K562 (cell line): Measurements from ENCODE around the gene PITHD1. TPM values are rescaled to one million over a fixed set of nuclear protein-coding genes. Genes with fewer than 3 reads are reported as not detected.

Source experiments
- ATAC-seq: fragments of 200-7000 bp; cut with Tn5 transposase; 3 replicates; pipeline ENCODE4 v1.9.1; 2020; ENCODE audit warnings: moderate library complexity
- BruUV-seq: library from RNA; stranded (reverse); fragments of 400-500 nt; replicated peaks from 2 replicates; lab custom pipeline; 2021; lab: Mats Ljungman, UMichigan
- CTCF ChIA-PET: fragments of 300-600 bp; formaldehyde crosslinking; extraction: SDS; loops from one replicate; lab custom pipeline; 2021; ENCODE audit warnings: low intra/inter-chr PET ratio; lab: Yijun Ruan, JAX
- POLR2A ChIA-PET: fragments of 300-600, 350-650 bp; sonication (Branson Sonifier 250); formaldehyde crosslinking; extraction: SDS; loops from one replicate; lab custom pipeline; 2021; ENCODE audit warnings: antibody characterized with exemption, inconsistent platforms; lab: Yijun Ruan, JAX
- DNase-seq, 4 experiments: peaks; one replicate each; pipeline versions ENCODE4 v3.0.0 to v3.0.0-alpha.2; 2011 to 2018; ENCODE audit warnings: low spot score in 3 of 4, mixed read lengths in 3 of 4; ENCODE audit errors: extremely low read depth in 1 of 4
- FAIRE-seq: peaks from 2 replicates; lab custom pipeline; 2011; peaks lifted over from hg19 to GRCh38; lab: Jason Lieb, UNC
- H2AFZ ChIP-seq: 2 replicates; pipeline ENCODE4 v1.6.0; 2011; ENCODE audit warnings: low read depth, low read length, control low read depth, inconsistent platforms
- H3K27ac ChIP-seq: fragments of 200-600 bp; 3 replicates; pipeline ENCODE4 v1.8.0; 2011; ENCODE audit warnings: low read depth, mild to moderate bottlenecking, control low read depth, inconsistent platforms, low read length, moderate library complexity, mixed read lengths; ENCODE audit errors: extremely low read depth
- H3K27me3 ChIP-seq, 2 experiments: fragments of 300-600 bp in 1 of 2; 2 replicates in 1 of 2; 3 replicates in 1 of 2; pipeline versions ENCODE4 v1.6.0 to v1.8.0; 2011; ENCODE audit warnings: inconsistent platforms in 2 of 2, low read length in 2 of 2, mild to moderate bottlenecking in 1 of 2, mixed read lengths in 1 of 2, moderate library complexity in 1 of 2; ENCODE audit not compliant: control insufficient read depth in 2 of 2, insufficient read depth in 2 of 2
- H3K36me3 ChIP-seq: fragments of 300-600 bp; 3 replicates; pipeline ENCODE4 v1.8.0; 2011; ENCODE audit warnings: mild to moderate bottlenecking, low read length, inconsistent platforms; ENCODE audit not compliant: control insufficient read depth, insufficient read depth
- H3K4me1 ChIP-seq, 2 experiments: fragments of 200-600 bp in 1 of 2; replicated peaks in 1 of 2; 2 replicates in 1 of 2; 3 replicates in 1 of 2; pipeline versions ENCODE4 v1.5.1 to v1.8.0; 2011; ENCODE audit warnings: inconsistent platforms in 2 of 2, low read length in 2 of 2, mild to moderate bottlenecking in 1 of 2, mixed read lengths in 1 of 2, moderate library complexity in 1 of 2; ENCODE audit not compliant: control insufficient read depth in 2 of 2, insufficient read depth in 2 of 2
- H3K4me2 ChIP-seq: 2 replicates; pipeline ENCODE4 v1.6.1; 2011; ENCODE audit warnings: low read length, control low read depth, inconsistent platforms, mixed read lengths; ENCODE audit not compliant: insufficient read depth
- H3K4me3 ChIP-seq: fragments of 200-600 bp; sonication (generic), shearing (Covaris generic); 2 replicates; pipeline ENCODE4 v1.5.1; 2016; ENCODE audit warnings: control low read depth, inconsistent platforms
- H3K79me2 ChIP-seq: fragments of 200-600 bp; 3 replicates; pipeline ENCODE4 v1.8.0; 2011; ENCODE audit warnings: low read length, inconsistent platforms; ENCODE audit not compliant: control insufficient read depth, insufficient read depth
- H3K9ac ChIP-seq, 2 experiments: 2 replicates each; pipeline versions ENCODE4 v1.6.0 to v1.6.1; 2011; ENCODE audit warnings: low read depth in 2 of 2, low read length in 2 of 2, control low read depth in 1 of 2, inconsistent platforms in 1 of 2, mild to moderate bottlenecking in 1 of 2, mixed read lengths in 1 of 2; ENCODE audit not compliant: insufficient read depth in 1 of 2
- H3K9me1 ChIP-seq: one replicate; pipeline ENCODE4 v1.6.0; 2011; ENCODE audit warnings: inconsistent platforms, mild to moderate bottlenecking, low read length, moderate library complexity; ENCODE audit not compliant: control insufficient read depth, insufficient read depth
- H3K9me3 ChIP-seq: replicated peaks from 2 replicates; pipeline ENCODE4 v1.5.1; 2011; ENCODE audit warnings: low read depth, low read length, inconsistent platforms; ENCODE audit not compliant: control insufficient read depth, insufficient read depth
- H4K20me1 ChIP-seq: replicated peaks from 2 replicates; pipeline ENCODE4 v1.6.1; 2011; ENCODE audit warnings: low read length, inconsistent platforms, mixed read lengths; ENCODE audit not compliant: control insufficient read depth, insufficient read depth
- BCOR ChIP-seq: fragments of 450-650 bp; IDR thresholded peaks from 2 replicates; pipeline ENCODE4 v1.6.1; 2016
- C11orf30 ChIP-seq: fragments of 450-650 bp; IDR thresholded peaks from 2 replicates; pipeline ENCODE4 v1.6.1; 2016; ENCODE audit warnings: low read depth, mild to moderate bottlenecking
- CXXC5 ChIP-seq: fragments of 250-450 bp; sonication (Bioruptor Pico); IDR thresholded peaks from 2 replicates; pipeline ENCODE4 v1.8.0; 2022; ENCODE audit warnings: inconsistent platforms, mild to moderate bottlenecking, moderate library complexity
- ELF2 ChIP-seq: fragments of 250-450 bp; sonication (Bioruptor Pico); IDR thresholded peaks from 2 replicates; pipeline ENCODE4 v1.5.0; 2021; ENCODE audit warnings: mild to moderate bottlenecking
- FOXP1 ChIP-seq: sonication (generic); formaldehyde crosslinking; IDR thresholded peaks from 2 replicates; pipeline ENCODE4 v1.8.0; 2022; ENCODE audit warnings: mild to moderate bottlenecking, missing genetic modification reagents
- GATAD2A ChIP-seq: fragments of 450-650 bp; IDR thresholded peaks from 2 replicates; pipeline ENCODE4 v1.6.1; 2017
- HLTF ChIP-seq: fragments of 450-650 bp; IDR thresholded peaks from 2 replicates; pipeline ENCODE4 v1.6.1; 2016
- NFATC3 ChIP-seq: fragments of 450-650 bp; IDR thresholded peaks from 2 replicates; pipeline ENCODE4 v1.6.1; 2017; ENCODE audit warnings: mild to moderate bottlenecking
- NRF1 ChIP-seq, 2 experiments: fragments of 450-650 bp; IDR thresholded peaks in 1 of 2; conservative IDR thresholded peaks in 1 of 2; 2 replicates each; pipeline ENCODE4 v1.6.1; 2014; ENCODE audit warnings: mild to moderate bottlenecking in 2 of 2
- PHF21A ChIP-seq: fragments of 450-650 bp; IDR thresholded peaks from 2 replicates; pipeline ENCODE4 v1.6.1; 2017; ENCODE audit warnings: low read depth, borderline replicate concordance
- SMARCA5 ChIP-seq: fragments of 450-650 bp; IDR thresholded peaks from 2 replicates; pipeline ENCODE4 v1.6.1; 2016
- TRIM28 ChIP-seq: fragments of 450-650 bp; IDR thresholded peaks from 2 replicates; pipeline ENCODE4 v1.6.1; 2017
- ZBTB40 ChIP-seq, 2 experiments: fragments of 450-650 bp in 1 of 2; sonication (generic) in 1 of 2; formaldehyde crosslinking in 1 of 2; IDR thresholded peaks; 2 replicates each; pipeline versions ENCODE4 v1.7.1 to v1.9.0; 2016 to 2022; ENCODE audit warnings: inconsistent platforms in 1 of 2, mild to moderate bottlenecking in 1 of 2, missing genetic modification reagents in 1 of 2
- WGBS: fragments of 100-300 bp; shearing (Covaris generic); methylation state at CpG from one replicate; pipeline ENCODE4 v1.1.6; 2016; ENCODE audit warnings: low coverage, mixed read lengths; ENCODE audit not compliant: insufficient coverage; ENCODE audit errors: missing lambda C conversion rate; 5-methylcytosine and 5-hydroxymethylcytosine counted together
- in situ Hi-C: fragments of 300-500 bp; cut with MboI; formaldehyde crosslinking; loops from 4 replicates; pipeline ENCODE4 v1.15.0; 2018; ENCODE audit warnings: inconsistent platforms, mixed read lengths
- intact Hi-C: fragments of 100-400 bp; cut with micrococcal nuclease; formaldehyde crosslinking; loops from 2 replicates; pipeline ENCODE4 v1.14.2; 2022
- polyA plus RNA-seq, 8 experiments: library from polyadenylated mRNA; depleted of rRNA in 4 of 8; stranded (reverse) in 5 of 8; unstranded in 3 of 8; fragments of >200 nt; fragmentation: Nextera tagmentation in 2 of 8; fragmentation: Illumina TruSeq in 1 of 8; extraction: Ambion mirVana in 2 of 8; extraction: Trizol in 1 of 8; gene quantifications; 2 replicates each; pipeline versions ENCODE4 v1.2.1 to v1.2.3, GENCODE V29; 2011 to 2014; ENCODE audit warnings: inconsistent platforms in 1 of 8, missing spikeins in 1 of 8
- total RNA-seq, 7 experiments: library from RNA; depleted of rRNA in 6 of 7; stranded (reverse); fragments of >200 nt in 6 of 7; fragmentation: Illumina TruSeq in 2 of 7; extraction: Trizol in 2 of 7; gene quantifications; 2 replicates each; pipeline versions ENCODE4 v1.2.1 to v1.2.3, GENCODE V29; 2011 to 2021; ENCODE audit warnings: low replicate concordance in 1 of 7

PITHD1 gene
- total and polyA plus RNA-seq, 9 of the 15 experiments (the other 6 are each of a cell fraction or from before 2014, with no cell fraction given): 46.5 to 175 (median 149) TPM

GRCh38 chr1:23825762-23826522 is 47.7 kb downstream of the PITHD1 start:
- DNase-seq: no peak
- in situ Hi-C loops (no loop called here), intact Hi-C loops (no loop called here)
- Histone ChIP-seq H3K4me3 (peak overlapping the region; percentile 90), H3K9me1 (no peaks in the 10 kb centered on the region), H3K4me2 (peak overlapping the region; percentile 100), H3K4me1 (peaks cover 8 to 24% of the 10 kb centered on the region in 2 experiments; a peak in 4 of 5 replicates), H3K27me3 (no peaks in the 10 kb centered on the region), H3K36me3 (no peaks in the 10 kb centered on the region; the same call in 2 of the 3 replicates), H3K27ac (peak overlapping the region; percentile 8; the same call in 2 of the 3 replicates), H3K9me3 (no peaks in the 10 kb centered on the region), H3K9ac (peak overlapping the region; percentile 99; a peak in 3 of 4 replicates), H4K20me1 (no peaks in the 10 kb centered on the region), H3K79me2 (peaks cover 14% of the 10 kb centered on the region), H2AFZ (peak overlapping the region; percentile 93)
- POLR2A ChIA-PET: interaction anchor here (0.7 to 3.3 kb wide), 5 partner anchors 8 to 328 kb away, joined by 3 to 12 read pairs (median 3); no protein-coding TSS in a partner anchor
- TSS peak; percentile 77 for BruUV-seq
- ATAC-seq: 0 out of 3 replicates have a peak, but pooled peaks have one; percentile 4
- CTCF ChIA-PET: no interaction called here
- FAIRE-seq: peak; percentile 37
- 56% methylated on average over 21 of the region's 24 CpGs for WGBS
- no peak for TF ChIP-seq ELF2 (CRISPR knock-in tag)
- peak; percentile 77 for TF ChIP-seq C11orf30
- 0 out of 2 replicates have a peak, but pooled peaks have one; percentile 12 for TF ChIP-seq NFATC3
- 0 out of 4 replicates have a peak, but pooled peaks of 1 of the 2 experiments have one; percentile 6 for TF ChIP-seq NRF1 (conservative IDR thresholded peaks at IDR 0.05 in 1 of 2, IDR thresholded peaks at IDR 0.05 in 1 of 2)
- TF ChIP-seq GATAD2A: no peak
- TF ChIP-seq BCOR: peak; percentile 11; the same call in 1 of the 2 replicates
- 0 out of 2 replicates have a peak, but pooled peaks have one; percentile 7 for TF ChIP-seq PHF21A
- peak; percentile 32; the same call in 1 of the 2 replicates for TF ChIP-seq SMARCA5
- TF ChIP-seq FOXP1 (CRISPR knock-in tag): no peak
- TF ChIP-seq ZBTB40 (IDR thresholded peaks at IDR 0.05): peak; percentile 48
- TF ChIP-seq ZBTB40 (CRISPR knock-in tag; IDR thresholded peaks at IDR 0.05): no peak
- peak; percentile 68; the same call in 1 of the 2 replicates for TF ChIP-seq HLTF
- 0 out of 2 replicates have a peak, but pooled peaks have one; percentile 16 for TF ChIP-seq TRIM28
- no peak for TF ChIP-seq CXXC5 (CRISPR knock-in tag)
